Thymus (tissue), 11 donors: ENCODE results near the gene HINT1. TPM values are rescaled to one million over a fixed set of nuclear protein-coding genes. Genes with fewer than 3 reads are reported as not detected.
"Not testable (repeated sequence)": the region's sequence is repeated elsewhere in the genome, so short reads cannot be mapped to it uniquely, and the experiment has no call there.

Experiments
- DNase-seq, 9 donors: peaks; one replicate each; pipeline ENCODE4 v3.0.0-alpha.2; 2013; ENCODE audit warnings: low spot score in 9 of 9, low read depth in 6 of 9, missing footprints in 1 of 9
- H3K27ac ChIP-seq, 2 donors: one replicate each; pipeline ENCODE4 v1.5.1; 2013; ENCODE audit warnings: control low read depth in 1 of 2, low read depth in 1 of 2, low read length in 1 of 2, mild to moderate bottlenecking in 1 of 2, moderate library complexity in 1 of 2
- H3K27me3 ChIP-seq, 2 donors: one replicate each; pipeline ENCODE4 v1.5.1; 2013; ENCODE audit warnings: low read length in 1 of 2; ENCODE audit not compliant: control insufficient read depth in 2 of 2, insufficient read depth in 1 of 2
- H3K36me3 ChIP-seq, 2 donors: one replicate each; pipeline ENCODE4 v1.5.1; 2013; ENCODE audit warnings: low read length in 1 of 2, mild to moderate bottlenecking in 1 of 2, moderate library complexity in 1 of 2; ENCODE audit not compliant: control insufficient read depth in 2 of 2, insufficient read depth in 2 of 2
- H3K4me1 ChIP-seq, 2 donors: one replicate each; pipeline ENCODE4 v1.5.1; 2013; ENCODE audit warnings: low read length in 2 of 2; ENCODE audit not compliant: control insufficient read depth in 2 of 2, insufficient read depth in 2 of 2
- H3K4me3 ChIP-seq, 2 donors: one replicate each; pipeline ENCODE4 v1.5.1; 2013; ENCODE audit warnings: low read length in 2 of 2, control low read depth in 1 of 2, mild to moderate bottlenecking in 1 of 2
- H3K9me3 ChIP-seq, 2 donors: one replicate each; pipeline ENCODE4 v1.5.1; 2013; ENCODE audit warnings: low read length in 1 of 2, mild to moderate bottlenecking in 1 of 2; ENCODE audit not compliant: control insufficient read depth in 2 of 2, insufficient read depth in 1 of 2
- WGBS: extraction: QIAGEN DNeasy Blood & Tissue Kit; methylation state at CpG from one replicate; pipeline ENCODE4 v1.1.7; 2013; 5-methylcytosine and 5-hydroxymethylcytosine counted together
- polyA plus RNA-seq: library from polyadenylated mRNA; stranded (reverse); fragments of 200-250 nt; gene quantifications from one replicate; pipeline ENCODE4 v1.2.3, GENCODE V29; 2013
- total RNA-seq: library from RNA; stranded (reverse); fragments of 120-200 nt; gene quantifications from one replicate; pipeline ENCODE4 v1.2.4, GENCODE V29; 2013
- donor health status: healthy.

The HINT1 gene
- total and polyA plus RNA-seq, 2 donors: 311 to 396 TPM

DNA sequence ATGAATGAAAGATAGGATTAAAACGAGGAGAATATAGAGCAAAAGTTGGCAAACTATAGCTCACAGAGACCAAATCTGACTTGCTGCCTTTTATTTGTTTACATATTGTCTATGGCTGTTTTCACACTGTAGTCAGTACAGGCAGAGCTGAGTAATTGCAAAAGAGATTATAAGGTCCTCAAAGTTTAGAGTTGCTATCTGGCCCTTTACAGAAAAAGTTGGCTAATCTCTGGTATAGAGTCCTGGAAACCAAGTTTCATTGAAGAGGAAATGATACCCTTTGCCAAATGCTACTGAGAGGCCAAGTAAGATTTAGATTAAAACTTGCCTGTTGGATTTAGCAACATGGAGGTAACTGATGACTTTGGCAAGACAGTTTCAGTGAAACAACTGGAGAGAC is 41.7 kb upstream of the HINT1 start:
- H3K36me3 ChIP-seq: no peaks in the 10 kb centered on the region
- 95% methylated on average over 1 of the region's 1 CpG for WGBS
- H3K9me3 ChIP-seq: no peaks in the 10 kb centered on the region
- no peaks in the 10 kb centered on the region for H3K27me3 ChIP-seq
- peaks cover 18 to 21% of the 10 kb centered on the region in 2 donors for H3K4me1 ChIP-seq
- no peak overlapping the region for H3K27ac ChIP-seq
- DNase-seq: no peak
- no peak overlapping the region for H3K4me3 ChIP-seq

DNA sequence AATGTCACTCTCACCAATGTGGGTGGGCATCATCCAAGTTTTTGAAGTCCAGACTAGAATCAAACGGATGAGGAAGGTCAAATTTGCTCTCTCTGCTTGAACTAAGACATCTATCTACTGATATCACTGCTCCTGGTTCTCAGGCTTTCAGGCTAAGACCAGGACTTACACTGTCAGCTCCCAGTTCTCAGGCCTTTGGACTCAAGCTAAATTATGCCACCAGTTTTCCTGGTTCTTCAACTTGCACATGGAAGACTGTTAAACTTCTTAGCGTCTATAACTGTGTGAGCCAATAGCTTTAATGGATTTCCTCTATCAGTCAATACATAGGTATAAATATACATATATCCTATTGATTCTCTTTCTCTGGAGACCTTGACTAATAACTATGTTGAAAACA is 41.0 kb upstream of the HINT1 start:
- DNase-seq: no peak
- no peaks in the 10 kb centered on the region for H3K36me3 ChIP-seq
- no peak overlapping the region for H3K4me3 ChIP-seq
- H3K27me3 ChIP-seq: no peaks in the 10 kb centered on the region
- no peaks in the 10 kb centered on the region for H3K9me3 ChIP-seq
- peaks cover 18 to 20% of the 10 kb centered on the region in 2 donors for H3K4me1 ChIP-seq
- 92% methylated on average over 2 of the region's 2 CpGs for WGBS
- H3K27ac ChIP-seq: no peak overlapping the region

DNA sequence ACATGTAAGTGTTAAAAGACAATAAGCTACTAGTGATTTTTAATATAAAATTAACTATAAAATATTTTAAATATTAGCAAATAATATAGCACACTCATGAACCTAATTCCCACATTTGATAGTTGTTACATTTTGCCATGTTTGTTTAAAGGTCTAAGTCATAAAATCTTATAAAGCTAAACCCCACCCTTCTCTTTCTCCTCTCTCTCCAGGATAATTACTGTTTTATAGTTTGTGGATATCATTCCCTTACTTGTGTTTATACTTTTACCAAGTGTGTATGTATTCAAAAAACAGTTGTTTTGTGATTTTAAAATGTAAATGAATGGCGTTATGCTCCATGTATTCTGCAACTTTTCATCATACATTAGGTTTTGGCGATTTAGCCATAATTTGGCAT is 39.9 kb upstream of the HINT1 start:
- H3K36me3 ChIP-seq: no peaks in the 10 kb centered on the region
- DNase-seq: no peak
- peaks cover 14 to 15% of the 10 kb centered on the region in 2 donors for H3K4me1 ChIP-seq
- no peaks in the 10 kb centered on the region for H3K27me3 ChIP-seq
- no peaks in the 10 kb centered on the region for H3K9me3 ChIP-seq
- no peak overlapping the region for H3K27ac ChIP-seq
- 99% methylated on average over 2 of the region's 2 CpGs for WGBS
- no peak overlapping the region for H3K4me3 ChIP-seq

DNA sequence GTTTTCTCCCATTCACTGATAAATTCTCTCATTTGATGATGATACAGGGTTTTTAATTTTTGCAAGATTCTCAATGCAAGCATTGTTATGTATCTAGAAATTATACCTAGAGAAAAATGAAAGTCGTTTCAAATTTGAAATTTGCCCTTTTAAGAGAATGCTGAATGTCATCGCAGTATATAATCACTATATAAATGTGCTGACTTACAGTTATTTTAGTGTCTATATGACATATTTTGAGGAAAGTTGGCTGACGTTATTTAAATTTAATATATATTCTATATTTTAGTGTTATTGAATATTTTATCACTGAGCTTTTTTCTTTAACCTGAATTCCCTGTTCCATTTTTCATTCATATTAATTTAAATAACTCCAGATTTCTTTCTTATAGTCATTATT is 35.5 kb upstream of the HINT1 start:
- no peak overlapping the region for H3K27ac ChIP-seq
- 98% methylated on average over 3 of the region's 3 CpGs for WGBS
- DNase-seq: no peak
- H3K36me3 ChIP-seq: no peaks in the 10 kb centered on the region
- no peaks in the 10 kb centered on the region for H3K9me3 ChIP-seq
- H3K4me3 ChIP-seq: no peak overlapping the region
- no peaks in the 10 kb centered on the region for H3K4me1 ChIP-seq
- no peaks in the 10 kb centered on the region for H3K27me3 ChIP-seq

DNA sequence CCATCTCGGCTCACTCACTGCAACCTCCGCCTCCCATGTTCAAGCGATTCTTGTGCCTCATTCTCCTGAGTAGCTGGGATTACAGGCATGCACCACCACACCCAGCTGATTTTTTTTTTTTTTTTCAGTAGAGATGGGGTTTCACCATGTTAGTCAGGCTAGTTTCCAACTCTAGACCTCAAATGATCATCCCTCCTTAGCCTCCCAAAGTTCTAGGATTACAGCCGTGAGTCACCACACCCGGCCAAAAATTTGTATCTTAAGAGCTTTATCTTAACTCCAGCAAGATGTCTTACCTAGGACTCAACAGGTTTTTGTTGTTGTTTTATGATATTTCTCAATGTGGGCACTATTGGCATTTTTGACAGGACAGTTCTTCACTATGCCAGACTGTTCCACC is 33.6 kb upstream of the HINT1 start:
- Histone ChIP-seq H3K27ac (no peak overlapping the region), H3K27me3 (no peaks in the 10 kb centered on the region), H3K4me3 (no peak overlapping the region), H3K9me3 (no peaks in the 10 kb centered on the region), H3K36me3 (no peaks in the 10 kb centered on the region), H3K4me1 (no peaks in the 10 kb centered on the region)
- 97% methylated on average over 5 of the region's 5 CpGs for WGBS
- no peak for DNase-seq

DNA sequence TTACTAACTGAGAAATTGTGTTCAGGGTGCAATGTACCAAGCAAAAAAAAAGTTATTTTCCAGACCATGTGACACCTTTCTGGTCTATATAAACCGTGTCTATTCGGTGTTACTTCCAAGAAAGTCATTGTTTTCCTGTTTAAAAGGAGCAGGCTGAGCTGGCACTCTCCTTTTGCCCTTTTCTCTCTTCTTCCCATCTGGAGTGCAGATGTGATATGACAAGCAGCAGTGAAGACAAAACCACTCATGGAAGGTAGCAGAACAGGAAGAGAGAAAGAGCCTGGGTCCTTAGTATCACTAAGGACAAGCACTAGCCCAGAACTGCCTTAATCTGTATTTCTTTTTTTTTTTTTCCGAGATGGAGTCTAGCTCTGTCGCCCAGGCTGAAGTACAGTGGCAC is 31.3 kb upstream of the HINT1 start:
- Histone ChIP-seq H3K27me3 (no peaks in the 10 kb centered on the region), H3K36me3 (no peaks in the 10 kb centered on the region), H3K27ac (no peak overlapping the region), H3K4me3 (no peak overlapping the region), H3K4me1 (no peaks in the 10 kb centered on the region), H3K9me3 (no peaks in the 10 kb centered on the region)
- 97% methylated on average over 4 of the region's 4 CpGs for WGBS
- DNase-seq: no peak

DNA sequence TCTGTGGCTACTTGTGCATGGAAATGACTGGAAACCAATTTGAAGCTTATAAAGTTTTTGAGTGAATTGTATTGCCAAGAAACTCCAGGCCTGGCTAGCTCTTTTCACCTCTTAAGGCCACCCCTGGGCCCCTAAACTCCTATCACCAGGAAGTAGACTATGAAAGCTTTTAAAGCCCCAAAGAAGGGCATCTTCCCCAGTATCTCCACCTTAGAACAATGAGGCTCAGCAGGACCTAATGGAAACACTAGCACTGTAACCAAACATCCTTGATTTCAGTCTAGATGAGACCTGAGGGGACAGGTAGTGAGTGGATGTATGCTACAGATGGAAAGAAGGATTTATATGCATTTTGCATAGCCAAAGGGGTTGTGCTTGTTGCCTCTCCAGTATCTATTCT is 30.6 kb upstream of the HINT1 start:
- H3K36me3 ChIP-seq: no peaks in the 10 kb centered on the region
- no peak overlapping the region for H3K4me3 ChIP-seq
- no peaks in the 10 kb centered on the region for H3K27me3 ChIP-seq
- DNase-seq: no peak
- H3K4me1 ChIP-seq: no peaks in the 10 kb centered on the region
- H3K9me3 ChIP-seq: no peaks in the 10 kb centered on the region
- no peak overlapping the region for H3K27ac ChIP-seq

DNA sequence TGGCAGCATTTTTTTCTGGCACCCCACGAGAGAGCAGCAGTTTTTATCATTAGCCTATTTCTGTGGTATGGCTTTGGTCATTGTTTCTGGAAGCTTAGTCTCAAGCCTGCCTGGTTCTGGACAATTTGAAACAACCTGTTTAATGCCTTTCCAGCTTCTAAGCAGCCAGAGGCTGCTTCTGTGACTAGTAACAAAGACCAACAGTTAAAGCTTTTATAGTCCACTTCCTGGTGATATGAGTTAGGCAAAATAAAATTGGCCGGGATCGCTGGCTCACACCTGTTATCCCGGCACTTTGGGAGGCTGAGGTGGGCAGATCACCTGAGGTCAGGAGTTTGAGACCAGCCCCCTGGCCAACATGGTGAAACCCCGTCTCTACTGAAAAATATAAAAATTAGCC is 29.7 kb upstream of the HINT1 start:
- WGBS: 97% methylated on average over 5 of the region's 5 CpGs
- H3K4me1 ChIP-seq: no peaks in the 10 kb centered on the region
- H3K36me3 ChIP-seq: no peaks in the 10 kb centered on the region
- no peak for DNase-seq
- H3K27me3 ChIP-seq: no peaks in the 10 kb centered on the region
- no peaks in the 10 kb centered on the region for H3K9me3 ChIP-seq
- H3K27ac ChIP-seq: no peak overlapping the region
- H3K4me3 ChIP-seq: no peak overlapping the region

DNA sequence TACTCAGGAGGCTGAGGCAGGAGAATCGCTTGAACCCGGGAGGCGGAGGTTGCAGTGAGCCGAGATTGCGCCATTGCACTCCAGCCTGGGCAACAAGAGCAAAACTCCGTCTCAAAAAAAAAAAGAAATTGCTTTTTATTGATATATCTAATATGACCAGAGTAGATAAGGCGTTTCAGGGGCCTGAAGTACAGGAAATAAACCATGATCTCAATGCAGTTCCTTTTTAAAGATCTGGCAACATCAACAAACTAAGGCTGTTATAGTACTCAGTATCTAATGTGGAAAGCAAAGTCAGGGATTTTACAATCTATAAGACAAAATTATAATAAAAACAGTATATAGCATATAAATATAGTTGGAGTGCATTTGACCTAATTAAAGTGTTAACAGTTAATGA is 28.8 kb upstream of the HINT1 start:
- H3K4me1 ChIP-seq, DNase-seq, H3K27ac ChIP-seq, H3K4me3 ChIP-seq, H3K9me3 ChIP-seq, H3K36me3 ChIP-seq, H3K27me3 ChIP-seq: not testable (repeated sequence)
- 96% methylated on average over 7 of the region's 7 CpGs for WGBS

DNA sequence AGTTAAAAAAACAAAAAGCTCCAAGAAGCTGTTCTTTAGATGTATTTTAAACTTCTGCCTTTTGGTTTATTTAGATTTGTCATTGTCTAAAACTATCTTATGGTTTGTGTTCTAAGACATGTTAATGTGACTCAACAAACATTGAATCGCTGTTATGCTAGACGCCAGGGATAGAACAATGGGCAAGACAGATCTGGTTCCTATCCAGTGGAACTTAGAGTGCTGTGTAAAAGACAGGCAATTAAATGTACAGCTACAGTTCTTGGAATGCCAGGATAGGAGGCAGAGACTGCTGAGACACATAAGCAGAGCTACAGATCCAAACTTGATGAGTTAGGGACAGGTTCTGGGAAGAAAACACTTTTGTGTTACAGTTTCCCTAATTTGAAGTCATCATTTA is 28.1 kb upstream of the HINT1 start:
- Histone ChIP-seq H3K4me1 (no peaks in the 10 kb centered on the region), H3K4me3 (no peak overlapping the region), H3K27ac (no peak overlapping the region), H3K36me3 (no peaks in the 10 kb centered on the region), H3K9me3 (no peaks in the 10 kb centered on the region), H3K27me3 (no peaks in the 10 kb centered on the region)
- no peak for DNase-seq
- 95% methylated on average over 2 of the region's 2 CpGs for WGBS
